Ureter (tissue), 1 donor: Measurements from ENCODE around the gene VCY. TPM values are rescaled to one million over a fixed set of nuclear protein-coding genes. Genes with fewer than 3 reads are reported as not detected.
"Not testable (repeated sequence)": the region's sequence is repeated elsewhere in the genome, so short reads cannot be mapped to it uniquely, and the experiment has no call there.

Source experiments
- DNase-seq: peaks from one replicate; pipeline ENCODE4 v3.0.0-alpha.2; 2020; ENCODE audit warnings: low spot score
- total RNA-seq: library from RNA; stranded (reverse); gene quantifications from one replicate; pipeline ENCODE4 v1.2.4, GENCODE V29; 2023
- donor health status: DM: yes; HTN: yes; CAD: no.

The VCY gene
- total RNA-seq, result not detected

- not testable (repeated sequence) for DNase-seq
Observed at GRCh38 chrY:13986373-13986772, at the start of gene VCY. VCY (minus strand) TSS chrY:13986473; CDS start chrY:13986440, 33 bp downstream.

GRCh38 chrY:14030395-14030794, 44.1 kb upstream of the VCY start:
- not testable (repeated sequence) for DNase-seq

- DNase-seq, result not testable (repeated sequence)
Observed at GRCh38 chrY:14011916-14012315, 25.6 kb upstream of the VCY start.

GRCh38 chrY:13942406-13942805, 43.9 kb downstream of the VCY start:
- DNase-seq, result not testable (repeated sequence)

Other genes with a start within 250 kb of the VCY start
- gene VCY1B, start 69.8 kb upstream of the VCY start, total RNA-seq, result not detected